ENCODE data around the gene PBX1.

PBX1 gene

GRCh38 chr1:164518692-164519332 is 40.2 kb upstream of the PBX1 start:
- Histone ChIP-seq H3K27ac (ENCODE audit: low read depth, low read length) (no peak overlapping the region), H3K9me3 (ENCODE audit: control insufficient read depth, insufficient read depth, low read length) (no peaks in the 10 kb centered on the region), H3K9me2 (replicated peaks; ENCODE audit: control insufficient read depth, low read length) (no peaks in the 10 kb centered on the region), H4K20me1 (ENCODE audit: control insufficient read depth, insufficient read depth, low read depth, low read length) (no peaks in the 10 kb centered on the region), H3K79me2 (ENCODE audit: control insufficient read depth, low read length) (no peaks in the 10 kb centered on the region), H3K27me3 (ENCODE audit: control insufficient read depth, low read length) (no peaks in the 10 kb centered on the region), H3K4me3 (ENCODE audit: low read length) (no peak overlapping the region), H3K36me3 (ENCODE audit: control insufficient read depth, low read length) (no peaks in the 10 kb centered on the region), H3F3A (ENCODE audit: control insufficient read depth, insufficient read depth) (no peaks in the 10 kb centered on the region), H3K4me2 (ENCODE audit: low read length) (no peak overlapping the region), H3K4me1 (ENCODE audit: control insufficient read depth, low read length) (no peaks in the 10 kb centered on the region)
- TF ChIP-seq CTCF (IDR thresholded peaks at IDR 0.05; ENCODE audit: low read depth, low read length, poor library complexity, severe bottlenecking), result no peak
- TF ChIP-seq EZH2phosphoT487 (IDR thresholded peaks at IDR 0.05; ENCODE audit: borderline replicate concordance, low read length), result no peak

- H3K36me3 ChIP-seq (ENCODE audit: control insufficient read depth, low read length), result no peaks in the 10 kb centered on the region
- no peaks in the 10 kb centered on the region for H3K9me2 ChIP-seq (replicated peaks; ENCODE audit: control insufficient read depth, low read length)
- TF ChIP-seq CTCF (IDR thresholded peaks at IDR 0.05; ENCODE audit: low read depth, low read length, poor library complexity, severe bottlenecking) (no peak), EZH2phosphoT487 (IDR thresholded peaks at IDR 0.05; ENCODE audit: borderline replicate concordance, low read length) (no peak)
- no peak overlapping the region for H3K4me3 ChIP-seq (ENCODE audit: low read length)
- H3K79me2 ChIP-seq (ENCODE audit: control insufficient read depth, low read length), result no peaks in the 10 kb centered on the region
- H3K4me1 ChIP-seq (ENCODE audit: control insufficient read depth, low read length), result no peaks in the 10 kb centered on the region
- H3K9me3 ChIP-seq (ENCODE audit: control insufficient read depth, insufficient read depth, low read length), result no peaks in the 10 kb centered on the region
- no peaks in the 10 kb centered on the region for H3F3A ChIP-seq (ENCODE audit: control insufficient read depth, insufficient read depth)
- no peaks in the 10 kb centered on the region for H4K20me1 ChIP-seq (ENCODE audit: control insufficient read depth, insufficient read depth, low read depth, low read length)
- no peak overlapping the region for H3K27ac ChIP-seq (ENCODE audit: low read depth, low read length)
- H3K27me3 ChIP-seq (ENCODE audit: control insufficient read depth, low read length), result no peaks in the 10 kb centered on the region
- no peak overlapping the region for H3K4me2 ChIP-seq (ENCODE audit: low read length)
Observed at GRCh38 chr1:164519426-164519825, 39.6 kb upstream of the PBX1 start.

- H3K4me3 ChIP-seq (ENCODE audit: low read length), result no peak overlapping the region
- TF ChIP-seq EZH2phosphoT487 (IDR thresholded peaks at IDR 0.05; ENCODE audit: borderline replicate concordance, low read length), result no peak
- TF ChIP-seq CTCF (IDR thresholded peaks at IDR 0.05; ENCODE audit: low read depth, low read length, poor library complexity, severe bottlenecking), result no peak
- no peak overlapping the region for H3K4me2 ChIP-seq (ENCODE audit: low read length)
Observed at GRCh38 chr1:164524810-164525209, 34.2 kb upstream of the PBX1 start.

More at GRCh38 chr1:164524810-164525209, 34.2 kb upstream of the PBX1 start:
- Histone ChIP-seq H3K9me2 (replicated peaks; ENCODE audit: control insufficient read depth, low read length) (no peaks in the 10 kb centered on the region), H3K4me1 (ENCODE audit: control insufficient read depth, low read length) (no peaks in the 10 kb centered on the region), H3K36me3 (ENCODE audit: control insufficient read depth, low read length) (no peaks in the 10 kb centered on the region), H3K9me3 (ENCODE audit: control insufficient read depth, insufficient read depth, low read length) (peaks cover 4% of the 10 kb centered on the region; the same call in 1 of the 2 replicates), H3F3A (ENCODE audit: control insufficient read depth, insufficient read depth) (no peaks in the 10 kb centered on the region), H3K27me3 (ENCODE audit: control insufficient read depth, low read length) (no peaks in the 10 kb centered on the region), H3K79me2 (ENCODE audit: control insufficient read depth, low read length) (no peaks in the 10 kb centered on the region), H3K27ac (ENCODE audit: low read depth, low read length) (no peak overlapping the region), H4K20me1 (ENCODE audit: control insufficient read depth, insufficient read depth, low read depth, low read length) (no peaks in the 10 kb centered on the region)

Data from DOHH2 (cell line).